GM18507 (cell line): ENCODE data around the gene MAP3K20.

Source experiments
- DNase-seq: peaks from one replicate; pipeline ENCODE4 v3.0.0; 2011; ENCODE audit warnings: low read depth; ENCODE audit not compliant: insufficient read length; ENCODE audit errors: extremely low spot score
- FAIRE-seq: peaks from 2 replicates; lab custom pipeline; 2011; peaks lifted over from hg19 to GRCh38; lab: Jason Lieb, UNC

The MAP3K20 gene

DNA sequence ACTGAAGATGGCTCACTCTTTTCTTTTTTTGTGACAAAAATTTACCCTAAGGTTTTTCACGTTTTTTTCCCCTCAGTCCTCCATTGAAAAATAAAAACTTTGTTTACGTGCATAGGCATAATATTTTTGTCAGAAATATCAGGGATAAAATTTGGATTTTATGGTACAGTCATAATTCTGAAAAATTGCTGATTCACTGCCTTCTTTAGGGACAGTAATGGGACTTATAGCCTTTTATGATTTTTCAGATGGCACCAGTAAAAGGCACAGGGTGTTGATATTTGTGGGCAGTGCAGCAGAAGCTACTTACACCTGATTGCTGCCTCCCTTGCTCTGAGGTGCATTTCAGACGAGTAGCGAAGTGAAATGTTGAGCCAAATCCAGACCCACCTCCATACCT, 139.7 kb downstream of the MAP3K20 start:
- no peak for FAIRE-seq
- no peak for DNase-seq

DNA sequence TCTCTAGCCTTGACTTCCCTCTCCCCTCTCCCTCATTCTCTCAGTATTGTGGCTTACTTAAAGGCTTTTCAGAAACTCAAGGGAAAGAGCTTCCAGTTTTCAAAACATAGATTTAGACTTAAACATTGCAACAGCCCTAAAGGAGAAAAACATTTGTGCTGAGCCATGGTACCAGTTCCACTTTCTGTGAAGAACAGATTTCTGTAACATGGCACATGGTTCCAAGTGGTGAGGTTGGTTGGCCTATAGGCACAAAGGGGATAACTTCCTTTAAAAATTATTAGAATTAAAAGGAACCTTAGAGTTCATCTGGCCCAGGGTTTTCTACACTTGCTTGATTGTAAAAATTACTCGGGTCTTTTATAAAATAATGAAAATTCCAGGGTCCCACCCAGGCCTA, 140.4 kb downstream of the MAP3K20 start:
- DNase-seq (no peak), FAIRE-seq (no peak)

DNA sequence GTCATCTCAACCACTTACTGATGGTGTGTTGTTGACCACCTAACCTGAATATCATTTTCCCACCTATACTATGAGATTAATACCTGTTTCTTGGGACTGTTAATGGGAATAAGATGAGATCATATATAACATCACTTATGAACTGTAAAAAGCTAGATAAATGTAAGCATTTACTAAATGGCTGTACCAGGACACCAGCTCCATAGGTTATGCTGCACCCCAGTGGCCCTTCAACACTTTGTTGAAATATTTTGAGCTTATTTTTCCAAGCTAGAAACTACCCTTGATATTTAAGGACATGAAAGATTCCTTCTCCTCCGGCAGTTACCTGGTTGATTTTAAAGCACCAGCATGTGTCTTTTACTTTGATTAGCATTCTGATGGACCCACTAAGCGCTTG, 141.0 kb downstream of the MAP3K20 start:
- DNase-seq, result no peak
- FAIRE-seq, result no peak

GRCh38 chr2:173217116-173217840, 141.6 kb downstream of the MAP3K20 start:
- no peak for FAIRE-seq

GRCh38 chr2:173218326-173219056, 142.8 kb downstream of the MAP3K20 start:
- DNase-seq (no peak), FAIRE-seq (no peak)

More at GRCh38 chr2:173217116-173217840, 141.6 kb downstream of the MAP3K20 start:
- no peak for DNase-seq

DNA sequence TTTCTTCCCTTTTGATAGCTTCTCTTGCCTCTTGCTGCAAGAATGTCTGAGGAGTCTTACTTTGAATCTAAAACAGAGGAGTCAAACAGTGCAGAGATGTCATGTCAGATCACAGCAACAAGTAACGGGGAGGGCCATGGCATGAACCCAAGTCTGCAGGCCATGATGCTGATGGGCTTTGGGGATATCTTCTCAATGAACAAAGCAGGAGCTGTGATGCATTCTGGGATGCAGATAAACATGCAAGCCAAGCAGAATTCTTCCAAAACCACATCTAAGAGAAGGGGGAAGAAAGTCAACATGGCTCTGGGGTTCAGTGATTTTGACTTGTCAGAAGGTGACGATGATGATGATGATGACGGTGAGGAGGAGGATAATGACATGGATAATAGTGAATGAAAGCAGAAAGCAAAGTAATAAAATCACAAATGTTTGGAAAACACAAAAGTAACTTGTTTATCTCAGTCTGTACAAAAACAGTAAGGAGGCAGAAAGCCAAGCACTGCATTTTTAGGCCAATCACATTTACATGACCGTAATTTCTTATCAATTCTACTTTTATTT, 145.6 kb downstream of the MAP3K20 start:
- FAIRE-seq (no peak), DNase-seq (no peak)

DNA sequence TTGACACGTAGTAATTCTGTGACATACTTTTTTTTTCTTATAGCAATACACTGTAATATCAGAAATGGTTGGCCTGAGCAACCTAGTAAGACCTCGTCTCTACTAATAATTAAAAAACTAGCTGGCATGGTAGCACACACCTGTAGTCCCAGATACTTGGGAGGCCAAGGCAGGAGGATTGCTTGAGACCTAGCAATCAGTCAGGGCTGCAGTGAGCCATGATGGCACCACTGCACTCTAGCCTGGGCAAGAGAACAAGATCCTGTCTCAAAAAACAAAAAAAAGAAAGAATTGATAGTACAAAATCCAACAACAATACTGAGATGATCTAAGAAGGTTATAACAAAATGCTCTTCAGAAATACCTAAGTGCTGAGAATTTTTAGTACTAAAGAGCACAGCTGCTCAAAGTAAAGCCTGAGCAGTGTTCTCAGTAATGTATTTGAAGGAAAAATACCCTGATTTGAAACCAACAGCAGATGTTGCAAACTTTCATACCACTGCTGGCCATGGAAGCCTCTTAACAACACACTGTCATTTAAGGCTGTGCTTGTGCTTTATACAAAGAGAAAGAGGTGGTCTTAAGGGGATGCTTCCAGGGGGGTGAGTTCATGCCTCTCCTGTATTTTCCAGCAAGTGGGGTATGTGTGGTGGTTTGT, 146.4 kb downstream of the MAP3K20 start:
- FAIRE-seq, result no peak
- DNase-seq, result no peak

- DNase-seq (no peak), FAIRE-seq (no peak)
Measured at GRCh38 chr2:173223871-173224270, 148.2 kb downstream of the MAP3K20 start.

DNA sequence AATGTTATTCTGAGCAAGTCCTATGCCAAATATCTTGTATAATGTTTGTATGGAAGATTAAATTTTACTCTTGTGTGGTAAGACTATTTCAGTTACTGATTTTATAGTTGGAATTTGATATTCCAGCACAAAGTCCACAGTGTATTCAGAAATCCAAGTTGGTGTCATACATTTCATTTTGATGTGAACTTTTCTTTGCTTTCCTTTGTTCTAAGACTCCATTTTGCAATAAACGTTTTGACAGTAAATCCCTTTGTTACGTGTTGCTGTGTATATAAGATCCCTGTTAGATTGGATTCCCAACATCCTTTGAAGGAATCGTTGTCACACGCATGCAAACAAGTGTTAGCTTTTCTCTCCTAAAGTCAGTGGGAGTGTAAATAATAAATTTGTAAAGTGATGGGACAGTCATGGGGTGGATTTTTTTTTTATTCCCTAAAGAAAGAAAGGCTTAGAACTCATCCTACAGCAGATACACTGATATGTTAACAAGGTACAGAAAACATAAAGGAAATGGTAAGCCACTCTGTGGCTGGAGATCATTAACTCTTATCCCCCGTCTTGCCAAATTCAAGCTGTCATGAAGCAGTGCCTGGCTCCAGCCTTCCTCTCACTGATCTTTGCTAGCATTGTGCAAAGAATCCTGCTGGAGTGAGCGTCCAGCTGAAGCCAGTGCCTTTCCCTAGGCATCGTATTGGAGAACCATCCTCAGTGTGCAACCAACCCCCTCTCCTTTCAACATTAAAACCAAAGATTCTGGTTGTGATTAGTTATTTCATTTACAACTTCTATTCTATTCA, 151.5 kb downstream of the MAP3K20 start:
- DNase-seq (no peak), FAIRE-seq (no peak)

DNA sequence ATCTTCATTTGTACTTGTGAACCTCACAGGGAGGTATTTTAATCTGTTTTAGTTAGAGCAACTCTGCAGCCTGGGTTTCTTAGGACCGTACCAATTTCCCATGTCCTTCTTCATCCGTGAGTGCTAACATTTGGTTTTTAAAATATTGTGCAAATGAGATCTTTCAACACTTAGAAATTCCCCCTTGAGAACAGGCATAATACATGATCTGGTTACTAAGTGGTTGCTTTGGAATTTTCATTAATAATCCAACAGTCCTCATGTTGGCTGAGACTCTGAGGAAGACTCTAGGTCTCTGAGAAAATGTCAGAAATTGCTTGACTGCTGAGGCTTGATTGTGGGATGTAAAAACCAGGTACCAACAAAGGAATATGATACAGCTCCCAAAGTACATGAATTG, 153.4 kb downstream of the MAP3K20 start:
- FAIRE-seq (no peak), DNase-seq (no peak)

GRCh38 chr2:173230181-173230580, 154.5 kb downstream of the MAP3K20 start:
- DNase-seq, result no peak

GRCh38 chr2:173231042-173231441, 155.4 kb downstream of the MAP3K20 start:
- DNase-seq (no peak), FAIRE-seq (no peak)

More at GRCh38 chr2:173230181-173230580, 154.5 kb downstream of the MAP3K20 start:
- FAIRE-seq, result no peak

DNA sequence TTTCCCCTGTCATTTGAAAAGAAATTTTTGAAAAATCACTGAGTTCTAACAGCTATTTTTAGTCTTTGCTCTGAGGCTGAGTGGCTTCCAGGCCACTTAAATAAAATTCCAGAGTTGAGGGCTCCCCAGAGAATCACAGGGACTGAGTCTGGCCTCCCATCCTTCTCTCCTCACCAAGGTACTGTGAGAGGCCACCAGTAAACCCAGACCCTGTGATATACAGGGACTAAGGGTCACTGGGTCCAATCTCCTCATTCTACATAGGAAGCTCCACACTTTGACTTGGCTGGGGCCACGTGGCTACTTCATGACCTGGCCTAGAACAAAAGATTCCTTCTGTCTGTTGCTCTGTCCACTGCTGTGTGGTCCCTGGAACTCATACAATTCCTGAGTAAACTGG, 155.8 kb downstream of the MAP3K20 start:
- DNase-seq (no peak), FAIRE-seq (no peak)

- FAIRE-seq (no peak), DNase-seq (no peak)
Measured at GRCh38 chr2:173232956-173233744, 157.5 kb downstream of the MAP3K20 start.

GRCh38 chr2:173235947-173236803, 160.5 kb downstream of the MAP3K20 start:
- DNase-seq, result no peak
- no peak for FAIRE-seq

DNA sequence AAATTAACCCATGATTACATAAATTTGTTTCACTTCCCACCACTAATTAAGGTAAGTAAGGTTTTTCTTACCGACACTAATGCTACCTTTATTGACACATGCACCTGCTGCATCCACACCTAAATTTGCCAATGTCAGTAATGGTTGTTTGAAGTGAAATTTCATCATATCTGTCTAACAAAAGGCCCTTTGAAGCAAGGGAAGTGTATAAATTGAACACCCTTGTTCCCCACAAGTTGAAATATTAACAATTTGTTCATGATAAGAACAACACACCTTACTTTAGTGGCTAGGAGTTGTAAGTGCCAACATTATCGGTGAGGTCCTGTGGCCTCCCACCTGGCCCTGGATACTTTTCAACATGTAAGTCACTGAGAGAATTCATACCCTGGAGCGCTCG, 162.7 kb downstream of the MAP3K20 start:
- DNase-seq, result no peak
- FAIRE-seq, result no peak

GRCh38 chr2:173238831-173239230, 163.2 kb downstream of the MAP3K20 start:
- FAIRE-seq, result no peak
- no peak for DNase-seq

DNA sequence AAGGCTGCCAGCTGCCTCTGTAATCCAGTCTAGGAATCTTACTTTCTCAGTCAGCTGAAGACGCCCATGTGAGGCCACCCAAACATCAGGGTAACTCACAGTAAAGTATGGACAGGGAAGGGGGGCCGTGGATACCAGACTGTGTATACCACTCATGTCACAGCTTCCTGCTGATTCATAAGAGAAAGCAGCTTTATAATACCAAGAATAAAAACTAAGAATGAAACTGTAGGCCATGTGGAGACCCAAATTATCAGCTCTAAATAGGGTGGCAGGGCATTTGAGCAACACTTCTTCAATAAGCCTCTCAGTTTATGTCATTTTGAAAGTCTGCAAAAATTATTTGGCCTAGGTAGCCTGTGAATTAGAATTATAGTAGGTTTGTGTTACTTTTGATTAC, 164.0 kb downstream of the MAP3K20 start:
- DNase-seq, result peak; percentile 57
- peak; percentile 76 for FAIRE-seq
